GM19467 (cell line): Measurements from ENCODE around the gene IMPA2.
"Not testable (repeated sequence)": the region's sequence is repeated elsewhere in the genome, so short reads cannot be mapped to it uniquely, and the experiment has no call there.

Experiments used
- ATAC-seq: cut with Tn5 transposase; IDR thresholded peaks from one replicate; pipeline ENCODE4 v1.9.1; 2021; ENCODE audit warnings: mild to moderate bottlenecking, moderate library complexity; ENCODE audit not compliant: unreplicated experiment

The IMPA2 gene

GRCh38 chr18:11960743-11961380, 20.4 kb upstream of the IMPA2 start:
- ATAC-seq = no peak

DNA sequence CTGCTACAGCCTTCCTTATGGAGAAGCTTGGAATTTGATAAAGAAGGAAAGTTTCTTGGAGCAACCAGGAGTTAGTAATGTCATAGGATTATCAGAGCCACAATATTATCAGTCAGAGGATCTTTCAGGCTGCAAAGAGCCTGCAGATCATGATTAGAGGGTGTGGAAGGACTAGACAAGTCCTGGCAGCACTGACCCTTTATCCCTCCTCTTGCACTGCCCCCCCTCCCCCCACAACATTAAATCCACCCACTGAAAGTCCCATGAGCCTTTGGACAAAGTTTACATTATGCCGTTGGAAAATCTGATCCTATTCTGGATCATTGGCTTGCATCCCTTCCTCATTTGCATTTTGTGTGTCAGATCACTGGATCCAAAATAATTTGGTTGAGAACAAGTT, 18.7 kb upstream of the IMPA2 start:
- ATAC-seq = no peak

- no peak for ATAC-seq
Measured at GRCh38 chr18:11963991-11964484, 17.3 kb upstream of the IMPA2 start.

DNA sequence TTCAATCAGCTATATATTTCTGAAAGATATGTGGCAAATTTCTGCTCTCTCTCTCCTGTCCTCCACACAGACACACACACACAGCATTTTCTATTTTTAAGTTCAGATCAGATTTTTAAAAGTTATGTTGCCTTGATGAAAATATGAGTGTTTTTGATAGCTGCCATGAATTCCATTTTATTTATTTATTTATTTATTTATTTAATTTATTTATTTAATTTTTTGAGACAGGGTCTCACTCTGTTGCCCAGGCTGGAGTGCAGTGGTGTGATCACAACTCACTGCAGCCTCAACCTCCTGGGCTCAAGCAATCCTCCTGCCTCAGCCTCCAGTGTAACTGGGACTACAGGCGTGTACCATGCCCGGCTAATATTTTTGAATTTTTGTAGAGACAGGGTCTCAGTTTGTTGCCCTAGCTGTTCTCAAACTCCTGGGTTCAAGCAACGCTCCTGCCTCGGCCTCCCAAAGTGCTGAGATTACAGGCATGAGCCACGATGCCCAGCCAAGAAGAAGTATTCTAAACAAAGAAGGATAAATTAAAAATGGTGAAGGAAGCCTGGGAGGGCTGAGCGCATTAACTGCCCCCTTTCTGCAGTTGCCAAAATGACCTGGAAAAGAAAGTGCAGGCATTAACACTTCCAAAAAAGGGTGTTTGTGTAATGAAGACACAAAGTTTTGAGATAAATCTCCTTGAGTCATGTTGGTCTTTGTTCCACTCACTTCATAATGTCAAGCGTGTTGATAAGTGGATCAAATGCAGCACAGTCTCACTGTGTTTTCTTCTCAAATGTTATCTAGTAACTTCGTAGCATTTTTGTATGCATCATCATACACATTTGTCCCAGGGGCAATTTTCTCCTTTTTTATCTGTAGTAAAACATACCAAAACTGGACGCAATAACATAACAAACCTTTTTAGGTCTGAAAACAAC, 11.1 kb upstream of the IMPA2 start:
- ATAC-seq = no peak

DNA sequence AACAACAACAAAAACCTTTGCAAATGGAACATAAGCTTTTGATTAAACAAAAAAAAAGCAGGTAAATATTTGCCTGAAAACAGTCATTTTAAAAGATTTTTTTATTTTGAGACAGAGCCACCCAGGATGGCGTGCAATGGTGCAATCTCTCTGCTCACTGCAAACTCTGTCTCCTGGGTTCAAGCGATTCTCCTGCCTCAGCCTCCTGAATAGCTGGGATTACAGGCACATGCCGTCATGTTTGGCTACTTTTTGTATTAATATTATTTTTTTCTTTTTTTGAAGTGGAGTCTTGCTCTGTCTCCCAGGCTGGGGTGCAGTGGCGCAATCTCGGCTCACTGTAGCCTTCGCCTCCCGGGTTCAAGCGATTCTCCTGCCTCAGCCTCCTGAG, 10.5 kb upstream of the IMPA2 start:
- ATAC-seq = not testable (repeated sequence)

DNA sequence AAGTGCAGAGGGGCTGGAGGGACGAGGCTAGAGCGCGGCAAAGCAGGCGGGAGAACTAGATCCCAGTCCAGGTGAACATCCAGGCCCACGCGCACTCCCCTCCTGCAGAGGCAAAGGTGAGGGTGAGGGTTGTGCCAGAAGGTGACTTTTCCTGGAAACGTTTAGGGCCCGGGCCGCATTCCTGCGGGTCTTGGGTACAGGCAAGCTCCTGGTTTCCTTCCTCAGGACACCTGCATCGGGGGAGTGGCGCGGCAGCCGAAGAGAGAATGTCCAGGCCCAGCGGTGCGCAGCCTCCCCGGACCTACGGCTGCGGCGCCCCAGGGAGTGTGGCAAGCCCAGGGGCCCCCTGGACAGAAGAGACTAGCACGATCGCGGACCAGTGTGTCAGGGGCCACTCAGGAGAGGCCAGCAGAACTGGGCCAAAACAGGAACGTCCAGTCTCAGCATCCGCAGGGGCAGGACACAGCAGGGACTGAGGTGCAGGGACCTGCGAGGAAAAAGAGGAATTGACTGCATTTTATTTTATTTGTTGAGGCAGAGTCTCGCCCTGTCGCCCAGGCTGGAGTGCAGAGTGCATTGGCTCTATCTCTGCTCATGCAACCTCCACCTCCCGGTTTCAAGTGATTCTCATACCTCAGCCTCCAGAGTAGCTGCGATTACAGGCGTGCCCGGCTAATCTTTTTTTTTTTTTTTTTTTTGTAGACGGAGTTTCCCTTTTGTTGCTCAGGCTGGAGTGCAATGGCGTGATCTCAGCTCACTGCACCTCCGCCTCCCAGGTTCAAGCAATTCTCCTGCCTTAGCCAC, 8.7 kb upstream of the IMPA2 start:
- ATAC-seq = no peak

DNA sequence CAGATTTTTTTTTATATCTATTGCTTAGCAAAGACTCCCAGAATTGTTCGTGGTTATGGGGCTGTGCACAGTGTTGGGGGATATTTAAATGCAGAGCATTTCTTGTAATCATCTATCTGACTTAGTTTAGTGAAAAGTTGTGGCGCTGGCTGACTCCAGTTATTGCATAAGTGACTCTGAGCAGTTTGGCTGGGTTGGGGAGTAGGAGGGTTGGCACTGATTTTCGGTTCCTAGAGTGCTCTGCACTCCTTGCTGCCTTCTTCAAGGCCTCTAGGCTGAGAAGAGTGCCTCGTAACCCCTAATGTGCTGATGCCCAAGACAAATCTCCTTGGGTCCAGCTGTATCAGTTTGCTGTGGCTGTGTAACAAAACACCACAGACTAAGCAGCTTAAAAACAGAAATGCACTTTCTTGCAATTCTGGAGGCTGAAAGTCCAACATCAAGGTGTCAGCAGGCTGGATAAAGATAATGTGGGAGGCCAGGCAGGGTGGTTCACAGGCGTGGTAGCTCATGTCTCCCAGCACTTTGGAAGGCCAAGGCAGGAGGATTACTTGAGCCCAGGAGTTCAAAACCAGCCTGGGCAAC, 6.5 kb upstream of the IMPA2 start:
- ATAC-seq = no peak

- no peak for ATAC-seq
Measured at GRCh38 chr18:11975723-11976122, 5.6 kb upstream of the IMPA2 start.

- ATAC-seq = no peak
Measured at GRCh38 chr18:11976315-11977152, 4.8 kb upstream of the IMPA2 start.

GRCh38 chr18:11977153-11977466, 4.2 kb upstream of the IMPA2 start:
- no peak for ATAC-seq

DNA sequence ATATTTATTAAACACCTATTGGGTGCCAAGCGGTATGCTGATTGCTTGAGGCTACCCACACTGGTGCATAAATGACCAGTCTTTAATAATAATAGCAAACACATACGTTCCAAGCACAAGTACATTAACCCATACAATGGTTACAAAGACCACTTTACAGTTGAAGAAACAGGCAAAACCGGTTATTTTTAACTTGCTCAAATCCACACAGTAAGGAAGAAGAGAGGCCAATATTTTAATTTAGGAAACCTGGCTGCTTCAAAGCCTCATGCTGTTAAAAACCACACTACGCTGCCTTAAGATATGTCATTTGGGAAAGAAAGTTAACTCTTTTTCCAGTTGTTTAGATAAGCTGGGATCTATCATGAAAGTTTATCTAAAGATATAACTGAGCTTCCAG, 2.4 kb upstream of the IMPA2 start:
- ATAC-seq = no peak

DNA sequence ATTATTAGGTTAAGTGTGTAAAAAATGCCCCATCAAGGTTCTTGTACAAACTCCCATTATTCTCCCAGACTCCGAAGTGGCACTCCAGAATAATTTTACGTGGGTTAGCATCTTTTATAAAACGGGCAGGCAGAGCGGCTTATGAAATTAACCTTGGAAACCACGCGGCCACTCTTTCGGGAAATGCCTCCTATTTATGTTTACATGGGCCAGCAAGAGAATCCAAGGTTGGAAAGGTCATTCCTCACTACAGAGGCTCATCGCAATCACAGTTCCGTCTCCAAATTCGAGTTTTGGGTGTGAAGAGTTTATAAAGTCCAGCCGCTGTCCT, 1.2 kb upstream of the IMPA2 start:
- ATAC-seq = no peak

- ATAC-seq = peak; percentile 92
Measured at GRCh38 chr18:11980494-11981191, 664 bp upstream of the IMPA2 start.

DNA sequence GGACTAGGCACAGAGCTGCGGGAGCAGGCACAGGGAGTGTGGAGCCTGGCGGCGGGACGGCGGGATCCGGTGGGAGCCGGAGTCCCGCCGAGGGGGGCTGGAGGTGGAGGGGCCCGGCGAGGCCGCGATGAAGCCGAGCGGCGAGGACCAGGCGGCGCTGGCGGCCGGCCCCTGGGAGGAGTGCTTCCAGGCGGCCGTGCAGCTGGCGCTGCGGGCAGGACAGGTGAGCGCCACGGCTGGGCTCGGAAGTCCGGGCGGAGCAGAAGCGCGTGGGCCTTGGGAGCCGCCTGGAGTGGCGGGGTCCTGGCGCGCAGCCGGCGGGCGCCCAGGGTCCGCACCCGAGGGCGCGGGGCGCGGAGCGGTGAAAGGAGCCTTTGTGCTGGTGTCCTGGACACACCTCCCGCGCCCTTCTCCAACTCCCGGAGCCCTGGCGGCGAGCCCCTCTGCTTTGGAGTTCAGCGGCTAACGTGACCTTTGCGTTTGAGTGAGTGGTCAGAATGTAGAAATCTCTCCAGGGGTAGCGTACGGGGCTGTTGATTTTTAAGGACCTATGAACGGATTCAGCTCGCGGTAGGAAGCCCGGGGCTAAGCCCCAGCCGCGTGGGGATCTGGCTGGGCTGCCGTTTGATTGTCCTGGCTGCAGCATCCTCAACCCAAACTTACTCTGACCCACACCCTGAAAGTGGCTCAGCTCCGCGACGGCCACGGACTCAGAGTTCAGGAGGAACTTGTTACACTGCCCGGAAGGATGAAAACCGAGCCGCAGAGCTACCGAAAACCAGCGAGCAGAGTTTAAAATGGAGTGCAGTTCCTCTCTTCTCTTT, 448 bp downstream of the IMPA2 start:
- ATAC-seq = peak; percentile 20

- no peak for ATAC-seq
Measured at GRCh38 chr18:11982981-11983380, 1.7 kb downstream of the IMPA2 start.

- no peak for ATAC-seq
Measured at GRCh38 chr18:11983592-11983991, 2.3 kb downstream of the IMPA2 start.

DNA sequence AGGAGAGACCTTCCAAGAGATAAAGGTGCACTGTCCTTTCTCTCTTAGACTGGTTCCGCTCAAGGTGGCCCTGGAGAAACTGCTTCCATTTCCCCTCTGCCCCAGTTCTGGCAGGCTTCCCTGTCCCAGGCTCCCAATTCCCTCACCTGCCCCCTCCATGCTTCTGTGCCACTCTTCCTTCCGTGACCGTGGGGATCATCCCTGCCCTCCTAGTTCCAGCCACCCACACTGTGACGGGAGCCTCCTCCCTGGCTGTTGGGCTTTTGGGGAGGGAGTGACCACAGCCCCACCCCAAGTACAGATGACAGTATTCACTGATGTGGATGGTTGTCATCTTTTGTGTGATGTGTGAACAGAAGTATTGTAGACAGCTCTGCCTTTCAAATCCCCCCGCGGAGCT, 2.8 kb downstream of the IMPA2 start:
- ATAC-seq = no peak

DNA sequence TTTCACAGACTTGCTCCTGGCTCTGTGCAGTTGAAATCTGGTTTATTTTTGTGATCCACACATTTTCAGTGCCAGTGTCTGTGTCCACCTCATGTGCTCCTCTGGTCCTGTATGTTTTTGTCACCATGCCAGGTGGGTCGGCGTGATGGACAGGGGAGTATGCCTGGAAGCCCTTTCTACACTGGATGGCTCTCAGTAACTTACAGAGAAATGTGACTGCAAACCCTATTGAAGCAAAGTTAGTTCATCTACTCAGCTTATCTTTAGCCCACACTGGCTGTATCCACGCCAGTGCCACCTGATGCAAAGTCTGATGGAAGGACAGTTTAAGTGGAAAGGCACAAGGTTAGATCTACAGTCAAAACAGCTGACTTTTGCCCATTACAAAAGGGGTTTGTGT, 4.3 kb downstream of the IMPA2 start:
- no peak for ATAC-seq

- no peak for ATAC-seq
Measured at GRCh38 chr18:11986061-11986460, 4.8 kb downstream of the IMPA2 start.
